Measurements from ENCODE around the gene OR11L1.

The OR11L1 gene

DNA sequence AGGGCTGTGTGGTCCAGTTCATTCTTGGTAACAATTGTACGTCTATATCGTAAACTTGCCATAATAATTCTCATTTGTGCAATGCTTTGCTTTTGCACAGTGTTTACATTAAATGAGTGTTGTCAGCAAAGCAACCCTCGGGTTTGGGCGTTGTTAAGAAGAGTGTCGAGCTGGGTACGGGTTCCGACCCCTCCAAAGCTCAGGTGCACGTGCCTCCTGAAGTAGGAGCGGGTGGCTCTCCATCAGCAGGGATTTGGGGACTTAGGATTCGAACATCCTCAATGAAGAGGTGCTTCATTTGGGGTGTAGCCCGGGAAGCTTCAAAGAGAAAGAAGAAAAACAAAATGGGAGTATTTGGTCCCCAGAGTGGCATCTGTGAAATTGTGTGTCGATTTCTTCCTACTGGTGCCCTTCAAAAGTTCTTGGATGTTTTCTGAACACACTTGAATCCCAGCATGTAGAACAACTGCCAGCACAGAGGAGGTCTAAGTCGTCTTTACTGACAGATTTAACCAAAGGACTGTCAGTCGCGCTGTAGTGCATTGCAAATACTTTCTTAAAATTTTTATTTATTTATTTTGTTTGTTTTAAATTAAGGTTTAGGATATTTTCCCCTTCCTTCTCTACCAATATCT, 16.4 kb upstream of the OR11L1 start:
- TF ChIP-seq, protein P1, sequence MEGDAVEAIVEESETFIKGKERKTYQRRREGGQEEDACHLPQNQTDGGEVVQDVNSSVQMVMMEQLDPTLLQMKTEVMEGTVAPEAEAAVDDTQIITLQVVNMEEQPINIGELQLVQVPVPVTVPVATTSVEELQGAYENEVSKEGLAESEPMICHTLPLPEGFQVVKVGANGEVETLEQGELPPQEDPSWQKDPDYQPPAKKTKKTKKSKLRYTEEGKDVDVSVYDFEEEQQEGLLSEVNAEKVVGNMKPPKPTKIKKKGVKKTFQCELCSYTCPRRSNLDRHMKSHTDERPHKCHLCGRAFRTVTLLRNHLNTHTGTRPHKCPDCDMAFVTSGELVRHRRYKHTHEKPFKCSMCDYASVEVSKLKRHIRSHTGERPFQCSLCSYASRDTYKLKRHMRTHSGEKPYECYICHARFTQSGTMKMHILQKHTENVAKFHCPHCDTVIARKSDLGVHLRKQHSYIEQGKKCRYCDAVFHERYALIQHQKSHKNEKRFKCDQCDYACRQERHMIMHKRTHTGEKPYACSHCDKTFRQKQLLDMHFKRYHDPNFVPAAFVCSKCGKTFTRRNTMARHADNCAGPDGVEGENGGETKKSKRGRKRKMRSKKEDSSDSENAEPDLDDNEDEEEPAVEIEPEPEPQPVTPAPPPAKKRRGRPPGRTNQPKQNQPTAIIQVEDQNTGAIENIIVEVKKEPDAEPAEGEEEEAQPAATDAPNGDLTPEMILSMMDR (IDR thresholded peaks at IDR 0.05; ENCODE audit: low read depth, low read length, poor library complexity, severe bottlenecking), result no peak
- TF ChIP-seq EZH2phosphoT487 (IDR thresholded peaks at IDR 0.05; ENCODE audit: borderline replicate concordance, low read length), result no peak
- no peaks in the 10 kb centered on the region for H3K9me3 ChIP-seq (ENCODE audit: control insufficient read depth, insufficient read depth, low read length)
- H3K9me2 ChIP-seq (replicated peaks; ENCODE audit: control insufficient read depth, low read length), result no peaks in the 10 kb centered on the region
- no peaks in the 10 kb centered on the region for H3K36me3 ChIP-seq (ENCODE audit: control insufficient read depth, low read length)
- no peaks in the 10 kb centered on the region for H3K4me1 ChIP-seq (ENCODE audit: control insufficient read depth, low read length)
- no peak overlapping the region for H3K4me3 ChIP-seq (ENCODE audit: low read length)
- H3K27ac ChIP-seq (ENCODE audit: low read depth, low read length), result no peak overlapping the region
- no peaks in the 10 kb centered on the region for H4K20me1 ChIP-seq (ENCODE audit: control insufficient read depth, insufficient read depth, low read depth, low read length)
- H3K79me2 ChIP-seq (ENCODE audit: control insufficient read depth, low read length), result no peaks in the 10 kb centered on the region
- H3K27me3 ChIP-seq (ENCODE audit: control insufficient read depth, low read length), result no peaks in the 10 kb centered on the region
- no peaks in the 10 kb centered on the region for H3F3A ChIP-seq (ENCODE audit: control insufficient read depth, insufficient read depth)
- no peak overlapping the region for H3K4me2 ChIP-seq (ENCODE audit: low read length)

DNA sequence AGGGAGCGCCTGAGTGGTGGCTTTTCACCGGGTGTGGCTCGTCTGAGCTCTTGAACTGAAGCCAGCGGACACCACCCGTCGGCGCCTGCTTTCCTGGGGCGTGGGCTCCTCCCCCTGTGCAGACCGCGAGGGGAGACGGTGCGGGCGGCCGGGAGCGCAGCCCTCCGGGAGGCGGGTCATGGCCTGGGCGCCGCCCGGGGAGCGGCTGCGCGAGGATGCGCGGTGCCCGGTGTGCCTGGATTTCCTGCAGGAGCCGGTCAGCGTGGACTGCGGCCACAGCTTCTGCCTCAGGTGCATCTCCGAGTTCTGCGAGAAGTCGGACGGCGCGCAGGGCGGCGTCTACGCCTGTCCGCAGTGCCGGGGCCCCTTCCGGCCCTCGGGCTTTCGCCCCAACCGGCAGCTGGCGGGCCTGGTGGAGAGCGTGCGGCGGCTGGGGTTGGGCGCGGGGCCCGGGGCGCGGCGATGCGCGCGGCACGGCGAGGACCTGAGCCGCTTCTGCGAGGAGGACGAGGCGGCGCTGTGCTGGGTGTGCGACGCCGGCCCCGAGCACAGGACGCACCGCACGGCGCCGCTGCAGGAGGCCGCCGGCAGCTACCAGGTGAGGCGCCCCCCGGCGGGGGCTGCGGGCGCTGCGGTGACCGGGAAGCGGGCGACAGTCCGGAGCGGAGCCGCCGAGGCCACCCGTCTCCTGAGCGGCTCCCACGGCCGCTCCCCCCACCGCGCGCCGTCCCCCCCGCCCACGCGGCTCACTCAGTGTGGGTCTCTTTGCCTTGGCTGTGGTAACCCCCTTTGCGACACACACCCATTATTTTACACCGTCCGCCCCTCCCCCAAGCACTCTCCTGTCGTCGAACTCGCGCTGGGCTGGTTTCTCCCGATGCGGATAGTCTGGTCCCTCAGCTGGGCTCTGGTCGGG, 15.6 kb upstream of the OR11L1 start, which contains the start of gene TRIM58:
Gene TRIM58 (plus strand): TSS at position 119 of the 916 bp plus-strand sequence. CDS start 60 bp downstream, at position 179.
- TF ChIP-seq EZH2phosphoT487 (IDR thresholded peaks at IDR 0.05; ENCODE audit: borderline replicate concordance, low read length), result no peak
- TF ChIP-seq, protein P1 (IDR thresholded peaks at IDR 0.05; ENCODE audit: low read depth, low read length, poor library complexity, severe bottlenecking), result no peak
- Histone ChIP-seq H3K4me2 (ENCODE audit: low read length) (no peak within 1 kb of the TSS), H3K9me2 (replicated peaks; ENCODE audit: control insufficient read depth, low read length) (no peaks in the 10 kb centered on the region), H3K27me3 (ENCODE audit: control insufficient read depth, low read length) (no peaks in the 10 kb centered on the region), H3K27ac (ENCODE audit: low read depth, low read length) (no peak within 1 kb of the TSS), H4K20me1 (ENCODE audit: control insufficient read depth, insufficient read depth, low read depth, low read length) (no peaks in the 10 kb centered on the region), H3K36me3 (ENCODE audit: control insufficient read depth, low read length) (no peaks in the 10 kb centered on the region), H3F3A (ENCODE audit: control insufficient read depth, insufficient read depth) (no peaks in the 10 kb centered on the region), H3K4me1 (ENCODE audit: control insufficient read depth, low read length) (no peaks in the 10 kb centered on the region), H3K79me2 (ENCODE audit: control insufficient read depth, low read length) (no peaks in the 10 kb centered on the region), H3K4me3 (ENCODE audit: low read length) (no peak within 1 kb of the TSS), H3K9me3 (ENCODE audit: control insufficient read depth, insufficient read depth, low read length) (no peaks in the 10 kb centered on the region)

DNA sequence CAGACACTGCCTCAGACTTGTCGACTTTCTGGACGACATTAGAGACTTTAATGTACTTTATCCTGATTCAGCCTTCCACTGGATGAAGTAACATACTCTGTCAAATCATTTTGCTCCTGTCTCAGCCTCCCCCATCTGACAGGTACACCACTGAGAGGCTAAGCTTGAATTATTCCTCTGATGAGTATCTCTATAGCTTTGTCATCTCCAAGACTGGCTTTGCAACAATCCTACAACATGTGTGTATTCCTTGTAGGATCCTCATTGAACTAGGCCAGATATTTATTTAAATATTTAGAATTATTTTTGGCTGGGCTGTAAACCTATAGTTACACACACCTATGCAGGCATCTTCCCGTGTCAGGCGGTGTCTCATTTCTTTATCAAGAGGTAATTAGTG, 14.2 kb upstream of the OR11L1 start:
- Histone ChIP-seq H3F3A (ENCODE audit: control insufficient read depth, insufficient read depth) (no peaks in the 10 kb centered on the region), H3K4me2 (ENCODE audit: low read length) (no peak overlapping the region), H3K9me2 (replicated peaks; ENCODE audit: control insufficient read depth, low read length) (no peaks in the 10 kb centered on the region), H3K4me1 (ENCODE audit: control insufficient read depth, low read length) (no peaks in the 10 kb centered on the region), H3K27me3 (ENCODE audit: control insufficient read depth, low read length) (no peaks in the 10 kb centered on the region), H3K9me3 (ENCODE audit: control insufficient read depth, insufficient read depth, low read length) (no peaks in the 10 kb centered on the region), H3K27ac (ENCODE audit: low read depth, low read length) (no peak overlapping the region), H3K79me2 (ENCODE audit: control insufficient read depth, low read length) (no peaks in the 10 kb centered on the region), H3K36me3 (ENCODE audit: control insufficient read depth, low read length) (no peaks in the 10 kb centered on the region), H4K20me1 (ENCODE audit: control insufficient read depth, insufficient read depth, low read depth, low read length) (no peaks in the 10 kb centered on the region), H3K4me3 (ENCODE audit: low read length) (no peak overlapping the region)
- TF ChIP-seq, protein P1 (IDR thresholded peaks at IDR 0.05; ENCODE audit: low read depth, low read length, poor library complexity, severe bottlenecking), result no peak
- TF ChIP-seq EZH2phosphoT487 (IDR thresholded peaks at IDR 0.05; ENCODE audit: borderline replicate concordance, low read length), result no peak

All from DOHH2 (cell line).